Thyroid gland (tissue), 4 donors: ENCODE measurements around the gene NDUFA6.

ENCODE experiments used
- POLR2A ChIP-seq, 2 donors: fragments of 450-650 bp; IDR thresholded peaks; one replicate each; pipeline ENCODE4 v1.6.1; 2017; ENCODE audit warnings: antibody characterized with exemption in 2 of 2, mild to moderate bottlenecking in 2 of 2, moderate library complexity in 1 of 2
- TF ChIP-seq, protein P1 (sequence below), 6 experiments: fragments of 200-600 bp in 3 of 6; fragments of 450-650 bp in 3 of 6; sonication (generic) in 3 of 6; IDR thresholded peaks; one replicate each; pipeline ENCODE4 v1.5.1; 2016 to 2019; ENCODE audit warnings: antibody characterized with exemption in 6 of 6, mild to moderate bottlenecking in 2 of 6, inconsistent platforms in 1 of 6, moderate library complexity in 1 of 6

DNA sequence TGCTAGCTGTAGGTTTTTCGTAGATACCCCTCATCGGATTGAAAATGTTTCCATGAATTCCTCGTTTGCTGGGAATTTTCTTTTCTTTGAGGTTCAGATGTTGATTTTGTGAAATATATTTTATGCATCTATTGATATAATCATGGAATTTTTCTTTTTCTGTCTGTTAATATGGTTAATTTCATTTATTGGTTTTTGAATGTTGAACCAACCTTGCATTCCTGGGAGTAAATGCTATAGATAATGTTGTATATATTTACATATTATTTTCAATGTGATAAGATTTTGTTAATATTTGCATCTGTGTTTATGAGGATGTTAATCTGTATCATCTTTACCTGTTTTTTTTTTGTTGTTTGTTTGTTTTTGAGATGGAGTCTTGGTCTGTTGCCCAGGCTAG lies 10.6 kb upstream of the NDUFA6 start:
- TF ChIP-seq, protein P1, sequence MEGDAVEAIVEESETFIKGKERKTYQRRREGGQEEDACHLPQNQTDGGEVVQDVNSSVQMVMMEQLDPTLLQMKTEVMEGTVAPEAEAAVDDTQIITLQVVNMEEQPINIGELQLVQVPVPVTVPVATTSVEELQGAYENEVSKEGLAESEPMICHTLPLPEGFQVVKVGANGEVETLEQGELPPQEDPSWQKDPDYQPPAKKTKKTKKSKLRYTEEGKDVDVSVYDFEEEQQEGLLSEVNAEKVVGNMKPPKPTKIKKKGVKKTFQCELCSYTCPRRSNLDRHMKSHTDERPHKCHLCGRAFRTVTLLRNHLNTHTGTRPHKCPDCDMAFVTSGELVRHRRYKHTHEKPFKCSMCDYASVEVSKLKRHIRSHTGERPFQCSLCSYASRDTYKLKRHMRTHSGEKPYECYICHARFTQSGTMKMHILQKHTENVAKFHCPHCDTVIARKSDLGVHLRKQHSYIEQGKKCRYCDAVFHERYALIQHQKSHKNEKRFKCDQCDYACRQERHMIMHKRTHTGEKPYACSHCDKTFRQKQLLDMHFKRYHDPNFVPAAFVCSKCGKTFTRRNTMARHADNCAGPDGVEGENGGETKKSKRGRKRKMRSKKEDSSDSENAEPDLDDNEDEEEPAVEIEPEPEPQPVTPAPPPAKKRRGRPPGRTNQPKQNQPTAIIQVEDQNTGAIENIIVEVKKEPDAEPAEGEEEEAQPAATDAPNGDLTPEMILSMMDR (IDR thresholded peaks at IDR 0.05), result no peak
- no peak for TF ChIP-seq POLR2A (IDR thresholded peaks at IDR 0.05)
